IPS-NIHi7 (cell line): ENCODE measurements around the gene VPS45.
"Not testable (repeated sequence)": the region's sequence is repeated elsewhere in the genome, so short reads cannot be mapped to it uniquely, and the experiment has no call there.

Experiments
- DNase-seq: peaks from one replicate; pipeline ENCODE4 v3.0.0; 2012; ENCODE audit warnings: mixed read lengths; ENCODE audit errors: extremely low spot score

The VPS45 gene

DNA sequence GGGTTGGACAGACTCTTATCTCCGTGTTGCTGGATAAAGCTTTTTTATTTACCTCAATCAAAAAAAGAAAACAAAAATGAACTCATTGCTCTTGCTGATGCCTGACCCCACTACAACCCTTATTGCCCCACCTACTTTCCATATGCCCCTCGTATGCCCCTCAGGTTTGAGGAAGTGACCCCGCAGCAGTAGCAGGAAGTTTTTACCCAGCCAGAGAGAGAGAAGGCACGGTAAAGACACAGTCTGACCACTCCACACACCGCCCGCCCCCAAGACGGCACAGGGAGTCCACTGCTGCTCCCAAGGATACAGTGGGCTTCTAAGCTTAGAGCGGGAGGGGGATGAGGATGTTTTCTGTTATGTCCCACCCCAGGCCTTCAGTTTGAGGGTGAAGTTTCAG, 92.0 kb downstream of the VPS45 start:
- DNase-seq, result no peak

DNA sequence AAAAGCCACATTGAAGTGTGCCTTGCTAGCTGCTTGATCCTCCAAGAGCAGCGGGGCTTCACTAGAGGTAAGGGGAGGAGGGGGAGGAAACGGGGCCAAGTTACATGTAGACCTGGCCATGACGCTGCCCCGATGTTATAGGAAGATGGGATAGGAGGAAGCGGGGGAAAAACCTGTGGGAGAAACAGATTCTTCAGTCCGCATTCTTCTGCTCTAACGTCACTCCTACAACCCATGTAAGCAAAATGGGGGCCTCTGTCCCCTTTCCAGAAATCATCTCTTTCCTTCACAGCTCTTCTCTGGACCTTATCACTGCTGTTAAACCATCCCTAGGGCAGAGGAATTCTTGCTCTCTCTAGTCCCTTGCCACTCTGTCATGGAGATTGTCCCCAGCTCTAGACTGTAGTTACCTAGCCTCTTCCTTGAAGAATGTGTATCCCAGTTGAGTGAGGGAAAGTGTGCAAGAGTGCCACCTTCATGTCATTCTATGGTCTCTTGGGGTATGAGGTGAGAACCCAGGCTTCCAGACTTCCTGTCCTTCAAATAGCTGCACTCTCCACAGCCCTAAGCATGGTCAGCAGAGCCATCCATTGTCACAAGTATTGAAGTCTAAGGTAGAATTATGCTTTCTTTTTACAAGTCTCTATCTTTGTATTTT, 93.5 kb downstream of the VPS45 start:
- no peak for DNase-seq

DNA sequence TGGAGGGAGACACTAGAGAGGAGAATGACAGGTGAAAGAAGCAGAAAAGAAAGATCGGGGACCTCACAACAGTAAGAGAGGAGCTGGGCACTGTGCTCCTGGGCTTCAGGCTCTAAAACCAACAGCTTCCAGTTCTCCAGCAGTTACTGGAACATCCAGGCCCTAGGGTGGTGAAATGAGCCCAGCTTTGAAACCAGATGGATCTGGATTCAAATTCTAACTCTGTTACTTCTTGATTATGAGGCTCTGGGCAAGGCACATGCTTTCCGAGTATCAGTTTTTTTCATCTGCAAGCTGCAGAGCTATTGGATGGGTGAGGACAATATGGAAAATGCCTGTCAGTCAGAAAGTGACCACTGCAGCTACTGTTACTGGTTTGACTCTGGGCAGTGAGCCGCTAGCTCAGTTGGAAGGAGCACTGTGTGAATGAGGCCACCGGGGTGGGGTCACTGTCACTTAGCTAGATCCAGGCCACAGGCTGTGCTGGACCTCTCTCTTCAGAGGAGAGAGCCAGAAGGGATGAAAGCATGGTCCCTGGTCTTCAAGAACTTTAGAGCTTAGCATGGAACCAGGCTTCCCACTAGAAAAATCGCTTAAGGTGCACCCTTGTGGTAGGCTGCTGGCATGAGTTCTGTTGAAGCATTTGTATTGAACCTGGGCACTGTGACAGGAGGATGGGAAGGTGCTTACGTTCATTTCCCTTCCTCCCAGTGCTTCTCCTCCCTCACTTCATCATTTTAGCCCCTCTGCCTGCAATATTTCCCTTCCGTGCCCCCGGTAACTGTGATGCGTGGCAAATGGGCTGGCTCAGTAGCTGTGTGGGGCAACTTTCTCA, 94.4 kb downstream of the VPS45 start:
- DNase-seq, result peak; percentile 36

DNA sequence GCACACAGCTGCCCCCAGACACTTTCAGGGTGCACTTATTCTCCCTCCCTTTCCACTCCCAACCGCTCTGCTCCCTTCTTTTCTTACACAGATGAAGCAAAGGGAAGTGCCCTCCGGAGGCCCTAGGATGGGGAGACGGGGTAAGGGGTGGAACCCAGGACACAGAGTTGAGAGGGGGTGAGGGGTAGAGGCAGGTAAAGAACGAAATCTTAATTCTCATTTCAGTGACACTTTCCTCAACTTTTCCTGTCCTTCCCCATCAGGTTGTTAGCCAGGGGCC, 94.9 kb downstream of the VPS45 start:
- no peak for DNase-seq

DNA sequence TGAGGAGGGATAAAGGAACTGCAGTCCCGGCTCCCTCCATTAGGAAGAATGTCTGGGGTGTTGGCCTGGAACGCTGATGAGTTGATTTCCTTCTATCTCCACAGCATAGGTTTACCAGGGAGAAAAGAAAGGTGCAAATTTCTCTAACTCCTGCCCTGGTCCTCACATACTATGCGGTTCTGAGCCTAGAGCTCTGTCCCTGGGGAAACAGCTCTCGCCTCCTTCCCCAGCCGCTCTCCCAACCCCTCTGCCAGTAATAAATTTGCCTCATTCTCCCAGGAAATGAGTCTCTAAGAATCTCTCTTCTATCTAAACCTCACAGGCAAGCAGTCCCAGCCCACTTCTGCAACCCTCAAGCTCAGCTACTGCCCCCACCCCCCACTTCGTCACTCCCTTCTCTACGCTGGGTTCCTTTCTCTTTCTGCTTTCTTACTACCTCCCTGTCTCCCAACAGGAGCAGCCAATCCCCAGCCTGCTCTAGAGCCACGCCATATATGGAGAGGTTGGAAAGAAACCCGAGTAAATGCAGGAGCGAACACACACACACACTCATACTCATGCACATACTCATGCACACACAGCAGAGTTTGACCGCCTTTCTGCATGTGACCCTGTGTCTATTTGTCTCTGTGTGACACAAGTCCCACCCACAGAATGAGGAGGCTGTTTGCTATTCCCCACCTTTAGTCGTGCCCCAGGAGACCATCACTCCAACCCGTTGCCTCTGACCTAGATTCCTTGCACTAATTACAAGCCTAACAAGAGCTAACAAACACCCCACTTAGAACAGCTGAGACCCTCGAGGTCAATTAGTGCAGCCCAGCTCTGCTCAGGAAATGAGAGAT, 95.5 kb downstream of the VPS45 start:
- peak; percentile 96 for DNase-seq

DNA sequence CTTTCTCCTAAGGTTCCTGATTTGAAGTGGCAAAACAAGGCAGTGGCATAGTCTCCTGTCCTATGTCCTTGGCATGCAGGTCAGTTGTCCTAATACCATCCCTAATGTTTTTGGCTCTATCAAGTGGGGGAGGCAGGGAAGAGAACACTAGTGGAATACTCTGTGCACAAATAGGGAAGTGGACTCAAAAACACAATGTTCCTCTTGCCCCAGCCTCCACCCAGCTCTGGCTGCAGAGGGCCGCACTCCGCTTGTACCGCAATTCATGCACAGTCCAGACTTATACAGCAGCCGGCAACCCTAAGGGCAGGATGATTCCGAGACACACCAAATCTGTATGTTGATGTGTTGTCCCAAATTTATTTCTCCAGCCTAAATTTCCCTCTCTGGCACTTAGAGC, 96.6 kb downstream of the VPS45 start:
- no peak for DNase-seq

DNA sequence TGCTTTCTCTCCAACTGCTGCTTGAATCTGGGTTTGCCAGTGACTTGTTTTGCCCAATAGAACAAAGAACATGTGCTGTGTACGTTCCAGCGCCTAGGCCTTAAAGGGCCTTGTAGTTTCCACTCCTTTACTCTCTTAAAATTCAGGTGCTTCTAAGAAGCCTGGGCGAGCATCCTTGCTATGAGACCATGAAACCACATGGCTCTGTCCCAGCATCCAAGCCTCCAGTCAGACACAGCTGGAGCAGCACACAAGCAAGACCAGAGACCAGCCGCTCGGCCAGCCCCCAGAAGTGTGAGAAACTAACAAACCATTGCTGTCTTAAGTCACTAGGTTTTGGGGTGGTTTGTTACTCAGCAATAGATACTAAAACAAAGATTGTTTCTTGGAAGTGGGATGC, 97.2 kb downstream of the VPS45 start:
- no peak for DNase-seq

DNA sequence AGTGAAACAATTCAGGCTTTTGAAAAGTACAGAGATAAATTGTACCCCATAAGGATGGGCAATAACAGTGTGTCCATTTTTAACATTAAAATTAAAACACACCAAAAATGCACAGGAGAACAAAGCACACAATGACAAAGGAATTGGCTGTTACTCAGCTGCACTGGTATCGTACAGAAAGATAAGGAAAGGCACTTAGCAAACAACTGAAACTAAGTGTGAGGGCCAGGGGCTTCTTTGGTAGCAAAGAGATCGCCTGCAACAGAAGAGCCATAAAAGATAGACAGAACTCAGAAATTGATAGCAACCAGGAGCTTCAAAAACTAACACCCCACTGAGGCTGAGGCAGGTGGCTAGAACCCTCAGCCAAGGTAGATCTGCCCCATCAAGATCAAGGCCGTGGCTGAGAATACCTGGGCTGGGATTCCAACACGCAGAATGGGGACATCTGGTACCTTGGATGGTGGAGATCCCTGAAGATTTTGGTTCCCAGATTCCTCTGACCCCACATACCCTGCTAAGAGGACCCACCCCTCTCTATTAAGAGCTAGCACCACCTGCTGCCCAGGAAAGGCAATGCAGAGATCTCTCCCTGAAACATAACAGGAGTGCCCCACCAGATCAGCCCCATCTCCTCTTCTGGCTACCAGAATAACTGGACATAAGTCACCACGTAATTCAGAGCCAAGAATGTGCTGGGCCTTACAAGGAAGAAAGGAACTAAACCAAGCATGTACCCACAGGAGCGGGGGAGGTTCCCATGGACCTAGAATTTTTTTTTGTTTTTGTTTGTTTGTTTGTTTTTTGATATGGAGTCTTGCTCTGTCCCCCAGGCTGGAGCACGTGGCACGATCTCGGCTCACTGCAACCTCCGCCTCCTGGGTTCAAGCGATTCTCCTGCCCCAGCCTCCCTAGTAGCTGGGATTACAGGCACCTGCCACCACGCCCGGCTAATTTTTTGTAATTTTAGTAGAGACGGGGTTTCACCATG, 98.3 kb downstream of the VPS45 start:
- DNase-seq, result peak; percentile 82

DNA sequence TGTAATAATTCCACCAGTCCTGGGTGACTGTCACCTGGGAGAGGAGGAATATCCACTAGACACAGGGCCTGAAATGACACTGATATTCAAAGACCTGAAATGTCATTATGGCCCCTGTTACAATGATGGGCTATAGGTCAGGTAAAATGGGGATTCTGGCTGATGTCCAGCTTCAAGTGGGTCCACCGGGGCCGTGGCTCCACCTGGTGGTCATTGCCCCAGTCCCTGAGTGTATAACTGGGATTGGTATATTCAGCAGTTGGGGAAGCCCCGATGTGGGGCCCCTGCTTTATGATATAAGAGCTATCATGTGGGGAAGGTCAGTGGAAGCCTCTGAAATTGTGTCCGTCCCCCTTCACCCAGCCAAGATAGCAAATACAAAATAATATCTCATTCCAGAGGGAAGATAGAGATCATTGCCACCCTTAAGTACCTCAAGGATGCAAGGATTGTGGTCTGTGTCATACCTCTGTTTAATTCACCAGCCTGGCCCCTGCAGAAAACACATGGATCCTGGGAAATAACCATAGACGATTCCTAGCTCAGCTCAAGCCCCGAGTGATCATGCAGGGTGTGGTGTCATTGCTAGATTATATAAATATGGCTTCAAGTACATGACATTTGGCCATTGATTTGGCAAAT, 101.5 kb downstream of the VPS45 start:
- DNase-seq, result peak; percentile 82

DNA sequence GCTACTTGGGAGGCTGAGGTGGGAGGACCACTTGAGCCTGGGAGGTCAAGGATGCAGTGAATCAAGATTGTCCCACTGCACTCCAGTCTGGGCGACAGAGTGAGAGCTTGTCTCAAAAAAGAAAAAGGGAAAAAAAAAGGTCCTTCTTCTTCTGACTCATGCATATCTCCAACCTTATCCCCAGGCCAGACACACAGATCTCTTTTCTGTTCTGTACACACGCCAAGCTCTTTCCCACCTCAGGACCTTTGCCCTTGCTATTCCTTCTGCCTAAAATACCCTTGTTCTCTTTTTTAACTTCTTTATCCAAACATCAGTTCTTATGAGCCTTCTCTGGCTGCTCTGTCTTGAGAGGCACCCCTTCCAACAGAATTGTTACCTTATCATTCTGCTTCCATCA, 104.2 kb downstream of the VPS45 start:
- no peak for DNase-seq

DNA sequence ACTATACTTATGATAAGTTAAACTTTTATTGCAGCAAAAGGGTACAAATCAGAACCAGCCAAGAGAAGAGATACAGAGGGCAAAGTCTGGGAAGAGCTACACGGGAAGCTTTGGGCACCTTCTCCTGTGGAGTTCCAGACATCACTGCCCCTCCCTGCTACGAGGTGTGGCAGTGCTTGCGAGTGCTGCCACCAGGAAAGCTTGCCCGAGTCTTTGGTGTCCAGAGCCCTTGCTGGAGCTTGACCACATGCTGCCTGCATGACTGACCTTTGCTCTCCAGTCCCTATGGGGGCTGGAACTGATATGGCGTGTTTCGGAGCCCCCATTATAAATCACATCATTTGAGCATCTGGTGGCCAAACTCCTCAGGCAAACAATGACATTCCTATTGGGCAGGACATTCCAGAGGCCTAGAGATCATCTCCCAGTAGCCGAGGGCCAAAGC, 105.6 kb downstream of the VPS45 start:
- peak; percentile 9 for DNase-seq

DNA sequence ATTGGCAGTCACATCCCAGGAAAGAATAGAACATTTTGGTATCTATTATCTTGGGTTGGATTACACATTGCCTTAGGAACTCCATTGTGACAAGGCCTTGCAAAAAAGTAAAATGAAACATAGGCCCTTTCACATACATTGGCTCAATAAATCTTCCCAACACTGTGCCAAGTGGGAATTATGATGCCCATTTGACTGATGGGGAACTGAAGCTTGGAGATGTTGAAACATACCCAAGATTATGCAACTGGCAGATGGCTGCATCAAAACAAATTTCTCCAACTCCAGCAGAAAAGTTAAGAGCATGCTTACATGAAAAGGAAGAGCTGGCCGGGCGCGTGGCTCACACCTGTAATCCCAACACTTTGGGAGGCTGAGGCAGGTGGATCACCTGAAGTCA, 109.0 kb downstream of the VPS45 start:
- DNase-seq, result no peak

DNA sequence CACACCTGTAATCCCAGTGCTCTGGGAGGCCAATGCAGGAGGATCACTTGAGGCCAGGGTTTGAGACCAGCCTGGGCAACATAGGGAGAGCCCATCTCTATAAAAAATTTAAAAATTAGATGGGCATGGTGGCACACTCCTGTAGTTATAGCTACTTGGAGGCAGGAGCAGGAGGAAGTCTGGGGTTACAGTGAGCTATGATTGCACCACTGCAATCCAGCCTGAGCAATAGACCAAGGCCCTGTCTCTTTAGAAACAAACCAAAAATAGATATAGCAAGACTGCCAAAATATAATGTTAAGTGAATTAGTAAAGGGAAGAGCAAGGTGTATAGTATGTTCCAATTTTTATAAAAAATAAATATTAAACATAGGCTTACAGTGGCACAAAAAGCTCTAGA, 111.0 kb downstream of the VPS45 start:
- no peak for DNase-seq

DNA sequence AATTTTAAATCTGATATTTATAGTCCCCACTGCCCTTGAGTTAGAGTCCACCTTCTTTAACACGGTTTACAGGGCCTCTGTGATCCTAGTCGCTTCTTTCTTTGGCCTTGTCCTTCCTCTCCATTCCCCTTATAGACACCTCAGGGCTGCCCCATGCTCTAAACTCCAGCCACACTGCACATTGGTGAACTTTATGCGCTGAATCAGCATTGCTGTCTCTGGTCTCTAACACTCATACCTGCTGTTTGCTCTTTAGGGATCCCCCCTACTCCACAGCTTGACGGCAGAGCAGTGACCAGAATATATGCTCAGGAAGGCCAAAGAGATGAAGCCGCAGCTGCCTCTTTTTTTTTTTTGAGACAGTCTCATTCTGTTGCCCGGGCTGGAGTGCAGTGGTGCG, 112.3 kb downstream of the VPS45 start:
- DNase-seq, result no peak

DNA sequence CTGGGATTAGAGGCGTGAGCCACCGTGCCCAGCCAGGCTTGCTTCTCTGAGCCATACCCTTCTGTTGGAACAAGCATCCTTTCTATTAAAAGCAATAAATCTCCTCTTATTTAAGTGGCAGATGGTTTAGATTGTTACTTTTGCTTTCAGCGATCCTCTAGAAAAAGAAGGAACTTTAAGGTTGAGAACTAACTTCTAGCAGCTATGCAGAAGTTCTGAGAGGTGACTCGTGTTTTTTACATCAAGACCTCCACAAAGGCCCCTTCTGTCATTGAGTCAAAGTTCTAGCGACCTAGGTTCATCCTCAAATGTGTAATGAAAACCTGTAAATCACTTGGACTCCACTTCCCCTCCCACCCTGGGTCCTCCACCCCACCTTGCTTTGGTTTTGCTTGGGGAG, 112.9 kb downstream of the VPS45 start:
- DNase-seq, result no peak

DNA sequence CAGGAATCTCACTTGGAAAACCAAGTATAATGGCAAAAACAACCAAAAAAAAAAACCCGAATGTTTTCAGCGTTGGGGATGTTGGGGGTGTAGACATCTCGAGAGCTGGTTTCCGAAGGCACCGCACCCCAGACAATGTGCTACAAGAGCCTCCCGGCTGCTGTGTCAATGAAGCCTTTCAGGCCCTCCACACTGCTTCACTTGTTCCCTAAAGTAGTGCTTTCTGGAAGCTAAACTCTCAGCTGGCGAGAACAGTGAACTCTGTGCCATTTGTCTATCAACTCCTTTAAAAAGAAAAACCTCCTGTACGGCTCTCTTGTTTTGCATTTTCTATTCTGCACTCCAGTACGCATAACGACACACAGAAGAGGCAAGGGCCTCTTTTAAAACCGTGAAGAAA, 114.7 kb downstream of the VPS45 start:
- no peak for DNase-seq

DNA sequence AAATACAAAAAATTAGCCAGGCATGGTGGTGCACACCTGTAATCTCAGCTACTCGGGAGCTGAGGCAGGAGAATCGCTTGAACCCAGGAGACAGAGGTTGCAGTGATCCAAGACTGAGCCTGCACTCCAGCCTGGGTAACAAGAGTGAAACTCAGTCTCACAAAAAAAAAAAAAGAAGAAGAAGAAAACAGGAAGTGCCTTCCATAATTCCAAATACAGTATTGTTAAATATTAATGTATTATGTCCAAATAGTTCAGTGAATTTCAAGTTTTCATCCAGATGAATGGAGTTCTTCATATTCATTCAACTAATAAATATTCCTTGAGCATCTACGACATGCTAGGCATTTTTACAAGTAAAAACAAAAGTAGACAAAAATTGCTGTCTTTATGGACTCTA, 115.5 kb downstream of the VPS45 start:
- no peak for DNase-seq

DNA sequence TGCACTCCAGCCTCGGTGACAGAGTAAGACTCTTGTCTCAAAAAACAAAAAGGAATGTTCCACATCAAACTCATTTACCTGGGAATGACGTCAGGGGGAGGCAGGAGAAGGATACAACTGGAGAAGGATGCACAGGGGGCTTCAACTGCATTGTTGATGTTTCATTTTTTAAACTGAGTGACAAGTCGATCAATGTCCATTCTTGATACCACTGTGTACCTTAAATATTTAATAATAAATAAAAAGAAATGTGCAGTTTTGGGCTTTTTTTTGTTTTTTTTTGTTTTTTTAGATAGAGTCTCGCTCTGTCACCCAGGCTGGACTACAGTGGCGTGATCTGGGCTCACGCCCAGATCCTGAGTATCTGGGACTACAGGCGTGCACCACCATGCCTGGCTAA, 117.9 kb downstream of the VPS45 start:
- DNase-seq, result no peak

DNA sequence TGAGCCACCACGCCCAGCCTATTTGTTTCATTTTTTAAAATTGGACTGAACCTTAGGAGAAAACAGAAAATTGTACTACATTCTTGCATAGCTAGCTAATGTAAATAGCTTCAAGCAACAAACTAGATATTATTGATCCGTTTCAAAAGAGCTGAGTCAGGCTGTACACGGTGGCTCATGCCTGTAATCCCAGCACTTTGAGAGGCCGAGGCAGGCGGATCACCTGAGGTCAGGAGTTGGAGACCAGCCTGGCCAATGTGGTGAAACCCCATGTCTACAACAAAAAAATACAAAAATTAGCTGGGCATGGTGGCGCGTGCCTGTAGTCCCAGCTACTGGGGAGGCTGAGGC, 118.8 kb downstream of the VPS45 start:
- not testable (repeated sequence) for DNase-seq

DNA sequence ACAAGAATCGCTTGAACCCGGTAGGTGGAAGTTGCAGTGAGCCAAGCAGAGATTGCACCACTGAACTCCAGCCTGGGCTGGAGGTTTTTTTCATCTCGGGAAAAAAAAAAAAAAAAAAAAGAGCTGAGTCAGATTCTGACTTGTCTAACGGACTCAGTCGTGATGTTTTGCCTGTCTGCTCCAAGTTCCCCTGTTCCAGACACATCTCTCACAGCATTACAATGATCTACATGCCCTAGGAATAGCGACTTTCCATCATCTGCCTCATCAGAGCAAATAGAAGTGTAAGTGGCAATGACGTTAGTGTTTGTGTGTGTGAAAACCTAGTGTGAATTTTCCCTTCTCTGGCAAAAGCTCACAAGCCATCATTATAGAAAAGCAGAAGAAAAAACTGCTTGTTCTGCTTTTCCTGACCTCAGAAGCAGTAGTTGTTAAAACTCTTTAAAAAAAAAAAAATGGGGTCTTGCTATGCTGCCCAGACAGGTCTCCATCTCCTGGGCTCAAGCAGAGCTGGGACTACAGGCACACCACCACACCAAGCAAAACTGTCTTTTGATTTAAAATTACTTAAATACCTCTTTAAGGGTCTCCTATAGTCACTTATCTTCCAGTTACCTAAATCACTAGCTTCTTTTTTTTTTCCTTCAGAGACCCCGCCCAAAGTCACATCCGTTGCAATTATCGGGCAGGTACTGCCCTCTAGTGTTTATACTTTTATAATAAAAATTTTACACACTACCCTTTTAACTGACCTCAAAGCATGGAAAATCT, 119.4 kb downstream of the VPS45 start:
- peak; percentile 52 for DNase-seq
